Measurements from ENCODE around the gene ANXA7.
"Not testable (repeated sequence)": the region's sequence is repeated elsewhere in the genome, so short reads cannot be mapped to it uniquely, and the experiment has no call there.

ANXA7 gene

GRCh38 chr10:73339436-73339835 is 74.4 kb downstream of the ANXA7 start:
- no peak for DNase-seq (ENCODE audit: low read depth in 3 of 3)

- DNase-seq (ENCODE audit: low read depth in 3 of 3) = no peak
Observed at GRCh38 chr10:73338801-73339368, 75.0 kb downstream of the ANXA7 start.

GRCh38 chr10:73333202-73333601 is 80.7 kb downstream of the ANXA7 start:
- no peak for DNase-seq (ENCODE audit: low read depth in 3 of 3)

GRCh38 chr10:73332379-73332778 is 81.5 kb downstream of the ANXA7 start:
- no peak for DNase-seq (ENCODE audit: low read depth in 3 of 3)

GRCh38 chr10:73328523-73328922 is 85.3 kb downstream of the ANXA7 start:
- not testable (repeated sequence) for DNase-seq (ENCODE audit: low read depth in 3 of 3)

GRCh38 chr10:73325290-73325689 is 88.6 kb downstream of the ANXA7 start:
- DNase-seq (ENCODE audit: low read depth in 3 of 3) = not testable (repeated sequence)

Measured in stimulated activated CD4-positive, alpha-beta T cell treated with anti-CD3 and anti-CD28 coated beads, TNF-alpha, amount 100 ng/mL, for 48 hours (primary cell).